Neural progenitor cell (in vitro differentiated cells): ENCODE measurements around the gene CDX2.
A peak's percentile ranks its signal among the peaks of the same experiment; 100 is the strongest.

ENCODE experiments used
- CTCF ChIP-seq: fragments of 200-600 bp; sonication (generic); IDR thresholded peaks from 2 replicates; pipeline ENCODE4 v1.5.1; 2017; ENCODE audit warnings: antibody characterized with exemption, mild to moderate bottlenecking
- EZH2 ChIP-seq: fragments of 200-600 bp; sonication (generic); IDR thresholded peaks from 2 replicates; pipeline ENCODE4 v1.6.1; 2017; ENCODE audit warnings: antibody characterized with exemption, mild to moderate bottlenecking, moderate library complexity
- EZH2phosphoT487 ChIP-seq: fragments of 200-600 bp; sonication (generic); IDR thresholded peaks from 2 replicates; pipeline ENCODE4 v1.6.1; 2017; ENCODE audit warnings: antibody characterized with exemption

GRCh38 chr13:27956576-27957300, 12.4 kb downstream of the CDX2 start:
- no peak for TF ChIP-seq CTCF
- no peak for TF ChIP-seq EZH2
- TF ChIP-seq EZH2phosphoT487 = peak; percentile 38
